HG03159 (cell line): ENCODE data around the gene TMEM218.
"Not testable (repeated sequence)": the region's sequence is repeated elsewhere in the genome, so short reads cannot be mapped to it uniquely, and the experiment has no call there.

Experiments
- ATAC-seq: cut with Tn5 transposase; IDR thresholded peaks from one replicate; pipeline ENCODE4 v1.9.1; 2021; ENCODE audit warnings: mild to moderate bottlenecking, moderate library complexity; ENCODE audit not compliant: unreplicated experiment

TMEM218 gene

DNA sequence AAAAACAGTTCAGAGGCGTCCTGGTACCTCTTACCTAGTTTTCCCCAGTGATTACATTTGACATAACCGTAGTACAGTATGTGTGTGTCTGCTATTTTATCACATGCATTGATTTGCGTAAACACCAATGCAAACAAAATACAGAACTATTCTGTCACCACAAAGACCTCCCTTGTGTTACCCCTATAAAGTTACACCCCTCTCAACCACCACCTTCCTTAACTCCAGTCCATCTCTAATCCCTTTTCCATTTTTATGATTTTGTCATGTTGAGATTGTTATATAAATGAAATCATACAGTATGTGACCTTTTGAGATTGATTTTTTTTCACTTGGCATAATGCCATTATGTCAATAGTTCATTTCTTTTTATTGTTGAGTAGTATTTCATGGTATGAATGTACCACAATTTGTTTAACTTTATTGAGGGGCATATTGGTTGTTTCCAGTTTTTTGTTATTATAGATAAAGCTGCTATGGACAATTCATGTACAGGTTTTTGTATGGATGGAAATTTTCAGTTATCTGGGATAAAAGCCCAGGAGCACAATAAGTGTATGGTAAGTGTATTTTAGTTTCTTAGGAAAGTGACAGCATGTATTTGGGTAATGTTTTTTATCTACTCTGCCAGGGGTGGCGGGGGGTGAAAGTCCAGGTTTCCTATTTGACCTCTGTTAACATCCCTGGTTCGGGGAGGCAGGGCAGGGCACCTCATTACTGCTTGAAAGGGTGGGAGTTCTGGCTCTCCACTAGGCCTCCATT is 54.3 kb downstream of the TMEM218 start:
- no peak for ATAC-seq

DNA sequence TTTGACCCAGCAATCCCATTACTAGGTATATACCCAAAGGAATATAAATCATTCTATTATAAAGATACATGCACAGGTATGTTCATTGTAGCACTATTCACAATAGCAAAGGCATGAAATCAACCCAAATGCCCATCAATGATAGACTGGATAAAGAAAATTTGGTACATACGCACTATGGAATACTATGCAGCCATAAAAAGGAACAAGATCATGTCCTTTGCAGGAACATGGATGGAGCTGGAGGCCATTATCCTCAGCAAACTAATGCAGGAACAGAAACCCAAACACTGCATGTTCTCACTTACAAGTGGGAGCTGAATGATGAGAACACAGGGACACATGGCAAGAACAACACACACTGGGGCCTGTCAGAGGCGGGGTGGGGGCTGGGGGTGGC is 55.3 kb downstream of the TMEM218 start:
- ATAC-seq, result not testable (repeated sequence)

DNA sequence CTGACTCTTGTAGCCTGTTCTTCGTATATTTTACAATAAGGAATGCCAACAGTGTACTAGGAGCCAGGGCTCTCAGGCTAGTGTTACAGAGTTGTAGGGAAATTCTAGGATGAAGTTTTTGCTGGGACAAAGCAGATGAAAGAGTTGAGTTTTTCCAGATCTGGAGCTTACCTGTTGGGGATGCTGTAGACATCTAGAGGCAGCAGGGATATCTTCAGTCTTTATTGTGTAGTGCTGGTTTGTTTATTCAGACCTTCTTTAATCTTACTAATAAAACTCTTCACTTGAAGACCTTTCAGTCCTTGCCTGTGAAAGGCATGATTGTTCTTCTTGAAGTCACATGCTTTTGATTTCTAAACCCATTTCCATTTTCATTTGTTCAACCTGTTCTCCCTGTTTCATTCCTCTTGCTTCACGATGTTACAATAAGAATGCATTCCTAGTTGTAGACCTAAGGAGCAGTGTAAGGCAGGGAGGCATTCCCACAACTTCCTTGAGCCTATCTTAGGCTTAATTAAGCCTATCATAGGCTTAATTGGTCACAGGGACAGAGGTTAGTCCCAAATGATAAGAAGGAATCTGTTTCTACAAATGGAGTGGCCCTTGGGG is 56.2 kb downstream of the TMEM218 start:
- no peak for ATAC-seq

DNA sequence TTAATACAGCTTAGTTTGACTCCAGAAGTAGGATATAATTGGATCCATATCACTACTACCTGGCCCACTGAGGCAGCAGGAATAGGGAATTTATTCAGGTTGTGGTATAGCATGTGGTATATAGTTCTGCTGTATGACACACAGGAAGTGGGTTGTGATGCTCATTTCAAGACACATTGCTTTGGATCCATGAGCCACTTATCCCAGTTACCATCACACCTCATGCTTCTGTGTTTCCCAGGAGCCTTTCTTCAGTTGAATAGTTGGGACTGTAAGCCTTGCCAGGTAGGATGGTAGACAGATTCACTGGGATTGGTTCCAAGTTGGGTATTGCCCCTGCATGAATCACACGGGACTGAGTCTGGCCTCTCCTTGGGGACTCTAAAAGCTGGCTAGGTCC is 58.3 kb downstream of the TMEM218 start:
- ATAC-seq, result no peak

DNA sequence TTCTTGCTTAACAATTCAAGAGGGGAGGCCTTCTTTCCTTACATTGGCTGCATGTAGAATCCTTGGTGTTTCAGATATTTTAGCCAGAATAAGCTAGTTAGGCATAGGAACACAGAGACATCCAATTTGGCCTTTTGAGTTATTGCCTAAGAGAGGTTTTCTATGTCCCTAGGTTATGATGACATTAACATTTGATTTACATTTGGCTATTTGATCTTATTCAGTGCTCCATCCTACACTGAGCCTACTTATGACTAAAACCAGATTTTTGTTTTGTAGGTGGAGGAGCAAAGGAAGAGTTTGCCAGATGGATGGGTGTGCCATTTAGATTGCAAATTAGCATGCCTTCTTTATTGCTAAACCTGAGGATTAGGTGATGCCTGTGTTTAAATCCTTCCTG is 59.4 kb downstream of the TMEM218 start:
- no peak for ATAC-seq

DNA sequence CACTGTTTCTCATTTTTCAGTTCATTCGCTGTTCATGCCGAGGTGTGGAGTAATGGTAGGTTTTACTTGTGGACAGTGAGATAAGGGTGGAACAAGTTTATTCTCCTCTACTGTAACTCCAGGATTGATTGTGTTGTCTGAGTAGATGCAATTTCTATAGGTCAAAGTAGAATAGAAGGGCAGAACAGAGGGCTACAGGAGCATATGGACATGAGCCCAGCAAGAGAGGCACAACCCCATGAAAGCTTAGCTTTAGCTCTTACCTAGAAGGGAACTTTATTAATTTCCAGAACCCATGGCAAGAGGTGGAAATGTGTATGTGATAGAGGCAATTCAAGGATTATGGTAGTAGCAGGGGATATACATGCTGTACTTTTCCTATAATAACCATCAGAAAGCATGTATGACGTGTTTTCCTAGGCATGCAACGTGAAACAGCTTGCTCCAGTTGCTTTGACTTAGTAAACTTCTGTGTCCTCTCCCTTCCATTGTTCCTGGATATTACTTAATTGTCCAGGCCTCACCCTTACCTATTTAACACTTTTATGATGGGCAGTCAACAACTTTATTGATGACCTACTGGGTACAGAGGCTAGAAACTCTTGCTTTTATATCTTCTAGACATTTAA is 62.1 kb downstream of the TMEM218 start:
- no peak for ATAC-seq
